Ovary (tissue), 3 donors: ENCODE data around the gene DNER.

Experiments used
- EP300 ChIP-seq: sonication (generic); formaldehyde crosslinking; IDR thresholded peaks from one replicate; pipeline ENCODE4 v1.6.1; 2017; ENCODE audit warnings: antibody characterized with exemption
- POLR2A ChIP-seq: fragments of 450-650 bp; IDR thresholded peaks from one replicate; pipeline ENCODE4 v1.6.1; 2017; ENCODE audit warnings: antibody characterized with exemption, mild to moderate bottlenecking, moderate library complexity
- TF ChIP-seq, protein P1 (sequence below), 3 donors: fragments of 450-650 bp in 2 of 3; fragments of 200-600 bp in 1 of 3; IDR thresholded peaks; one replicate each; pipeline versions ENCODE4 v1.5.1 to v1.8.0; 2016 to 2022; ENCODE audit warnings: antibody characterized with exemption in 3 of 3, mild to moderate bottlenecking in 1 of 3
- donor health status: DM: no; HTN: no; CAD: no.

DNA sequence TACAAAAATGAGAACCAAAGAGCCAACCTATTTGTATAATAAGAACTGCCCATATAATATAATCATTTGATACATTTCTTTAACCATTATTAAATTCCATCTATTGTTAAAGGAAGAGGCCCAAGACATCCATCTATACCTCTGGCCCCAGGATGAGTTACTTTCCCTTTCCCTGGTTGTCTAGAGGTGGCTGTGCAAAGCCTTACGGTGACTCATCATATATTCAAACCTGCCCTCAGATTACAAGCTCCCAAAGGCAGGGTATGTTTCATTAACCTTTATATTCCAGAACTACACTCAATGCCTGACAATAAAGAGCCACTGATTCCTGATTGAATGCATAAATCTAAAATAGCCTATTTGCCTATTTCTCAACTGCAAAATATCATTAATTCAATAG is 337.5 kb downstream of the DNER start:
- TF ChIP-seq, protein P1, sequence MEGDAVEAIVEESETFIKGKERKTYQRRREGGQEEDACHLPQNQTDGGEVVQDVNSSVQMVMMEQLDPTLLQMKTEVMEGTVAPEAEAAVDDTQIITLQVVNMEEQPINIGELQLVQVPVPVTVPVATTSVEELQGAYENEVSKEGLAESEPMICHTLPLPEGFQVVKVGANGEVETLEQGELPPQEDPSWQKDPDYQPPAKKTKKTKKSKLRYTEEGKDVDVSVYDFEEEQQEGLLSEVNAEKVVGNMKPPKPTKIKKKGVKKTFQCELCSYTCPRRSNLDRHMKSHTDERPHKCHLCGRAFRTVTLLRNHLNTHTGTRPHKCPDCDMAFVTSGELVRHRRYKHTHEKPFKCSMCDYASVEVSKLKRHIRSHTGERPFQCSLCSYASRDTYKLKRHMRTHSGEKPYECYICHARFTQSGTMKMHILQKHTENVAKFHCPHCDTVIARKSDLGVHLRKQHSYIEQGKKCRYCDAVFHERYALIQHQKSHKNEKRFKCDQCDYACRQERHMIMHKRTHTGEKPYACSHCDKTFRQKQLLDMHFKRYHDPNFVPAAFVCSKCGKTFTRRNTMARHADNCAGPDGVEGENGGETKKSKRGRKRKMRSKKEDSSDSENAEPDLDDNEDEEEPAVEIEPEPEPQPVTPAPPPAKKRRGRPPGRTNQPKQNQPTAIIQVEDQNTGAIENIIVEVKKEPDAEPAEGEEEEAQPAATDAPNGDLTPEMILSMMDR (IDR thresholded peaks at IDR 0.05), result no peak
- no peak for TF ChIP-seq EP300
- TF ChIP-seq POLR2A, result no peak
